Transverse colon (tissue), 4 donors: ENCODE results near the gene LARGE1.

Source experiments
- EP300 ChIP-seq: sonication (generic); formaldehyde crosslinking; IDR thresholded peaks from one replicate; pipeline ENCODE4 v1.6.1; 2017; ENCODE audit warnings: antibody characterized with exemption, low read depth
- POLR2A ChIP-seq: fragments of 450-650 bp; IDR thresholded peaks from one replicate; pipeline ENCODE4 v1.6.1; 2016; ENCODE audit warnings: antibody characterized with exemption, mild to moderate bottlenecking, moderate library complexity
- POLR2AphosphoS5 ChIP-seq, 3 donors: sonication (generic); formaldehyde crosslinking; IDR thresholded peaks; one replicate each; pipeline ENCODE4 v1.6.1; 2016; ENCODE audit warnings: antibody characterized with exemption in 3 of 3
- TF ChIP-seq, protein P1 (sequence below), 5 experiments: fragments of 200-600 bp in 3 of 5; fragments of 450-650 bp in 2 of 5; sonication (generic) in 3 of 5; IDR thresholded peaks; 1 replicate in 2 of 5; 2 replicates in 3 of 5; pipeline ENCODE4 v1.5.1; 2016 to 2017; ENCODE audit warnings: antibody characterized with exemption in 5 of 5, inconsistent platforms in 3 of 5, mild to moderate bottlenecking in 2 of 5, moderate library complexity in 1 of 5

DNA sequence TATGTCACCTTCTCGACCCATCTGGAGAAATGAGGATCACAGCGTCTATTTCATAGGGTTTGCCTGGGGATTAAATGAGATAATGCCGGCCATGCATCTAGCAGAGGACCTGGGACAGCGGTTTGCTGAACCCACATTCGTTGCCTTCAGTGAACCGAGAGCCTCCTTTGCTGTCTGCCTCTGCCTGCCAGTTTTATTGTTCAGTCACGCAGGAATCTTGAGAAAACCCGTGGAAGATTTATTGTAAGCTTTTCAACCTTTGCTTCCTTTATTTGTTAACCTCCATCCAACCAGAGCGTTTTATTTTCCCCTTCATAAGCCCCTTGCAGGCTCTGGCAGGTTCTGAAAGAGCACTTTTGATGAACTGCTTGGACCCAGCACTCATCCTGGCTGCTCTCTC is 659.8 kb downstream of the LARGE1 start:
- TF ChIP-seq, protein P1, sequence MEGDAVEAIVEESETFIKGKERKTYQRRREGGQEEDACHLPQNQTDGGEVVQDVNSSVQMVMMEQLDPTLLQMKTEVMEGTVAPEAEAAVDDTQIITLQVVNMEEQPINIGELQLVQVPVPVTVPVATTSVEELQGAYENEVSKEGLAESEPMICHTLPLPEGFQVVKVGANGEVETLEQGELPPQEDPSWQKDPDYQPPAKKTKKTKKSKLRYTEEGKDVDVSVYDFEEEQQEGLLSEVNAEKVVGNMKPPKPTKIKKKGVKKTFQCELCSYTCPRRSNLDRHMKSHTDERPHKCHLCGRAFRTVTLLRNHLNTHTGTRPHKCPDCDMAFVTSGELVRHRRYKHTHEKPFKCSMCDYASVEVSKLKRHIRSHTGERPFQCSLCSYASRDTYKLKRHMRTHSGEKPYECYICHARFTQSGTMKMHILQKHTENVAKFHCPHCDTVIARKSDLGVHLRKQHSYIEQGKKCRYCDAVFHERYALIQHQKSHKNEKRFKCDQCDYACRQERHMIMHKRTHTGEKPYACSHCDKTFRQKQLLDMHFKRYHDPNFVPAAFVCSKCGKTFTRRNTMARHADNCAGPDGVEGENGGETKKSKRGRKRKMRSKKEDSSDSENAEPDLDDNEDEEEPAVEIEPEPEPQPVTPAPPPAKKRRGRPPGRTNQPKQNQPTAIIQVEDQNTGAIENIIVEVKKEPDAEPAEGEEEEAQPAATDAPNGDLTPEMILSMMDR (IDR thresholded peaks at IDR 0.05), result no peak
- no peak for TF ChIP-seq POLR2A
- no peak for TF ChIP-seq POLR2AphosphoS5 (IDR thresholded peaks at IDR 0.05)
- TF ChIP-seq EP300, result no peak
